ENCODE results near the gene SPOCK1. TPM values are rescaled to one million over a fixed set of nuclear protein-coding genes. Genes with fewer than 3 reads are reported as not detected.

SPOCK1 gene
- total RNA-seq, 4 donors from 2014 or later: 22.7 to 117 (median 41.8) TPM

DNA sequence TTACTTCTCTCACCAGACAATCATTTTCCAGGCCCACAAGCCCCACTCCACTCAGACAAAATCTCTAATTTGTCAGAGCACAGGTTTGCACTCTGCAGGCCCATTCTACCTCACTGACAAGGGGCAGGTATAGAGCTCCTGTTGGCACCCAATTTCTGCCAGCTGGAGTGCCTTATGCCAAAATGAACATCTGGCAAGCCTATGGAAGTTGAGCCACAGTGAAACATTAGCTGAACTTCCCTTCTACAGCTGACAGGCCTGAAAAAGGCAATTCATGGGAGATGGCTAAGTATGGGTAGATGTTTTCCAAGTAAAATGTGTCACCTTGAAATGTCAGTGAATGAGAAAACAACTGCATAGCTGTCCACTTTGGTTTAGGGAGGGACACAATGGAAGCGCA is 87.0 kb downstream of the SPOCK1 start:
- no peak for DNase-seq (ENCODE audit: low spot score)
- TF ChIP-seq, protein P1, sequence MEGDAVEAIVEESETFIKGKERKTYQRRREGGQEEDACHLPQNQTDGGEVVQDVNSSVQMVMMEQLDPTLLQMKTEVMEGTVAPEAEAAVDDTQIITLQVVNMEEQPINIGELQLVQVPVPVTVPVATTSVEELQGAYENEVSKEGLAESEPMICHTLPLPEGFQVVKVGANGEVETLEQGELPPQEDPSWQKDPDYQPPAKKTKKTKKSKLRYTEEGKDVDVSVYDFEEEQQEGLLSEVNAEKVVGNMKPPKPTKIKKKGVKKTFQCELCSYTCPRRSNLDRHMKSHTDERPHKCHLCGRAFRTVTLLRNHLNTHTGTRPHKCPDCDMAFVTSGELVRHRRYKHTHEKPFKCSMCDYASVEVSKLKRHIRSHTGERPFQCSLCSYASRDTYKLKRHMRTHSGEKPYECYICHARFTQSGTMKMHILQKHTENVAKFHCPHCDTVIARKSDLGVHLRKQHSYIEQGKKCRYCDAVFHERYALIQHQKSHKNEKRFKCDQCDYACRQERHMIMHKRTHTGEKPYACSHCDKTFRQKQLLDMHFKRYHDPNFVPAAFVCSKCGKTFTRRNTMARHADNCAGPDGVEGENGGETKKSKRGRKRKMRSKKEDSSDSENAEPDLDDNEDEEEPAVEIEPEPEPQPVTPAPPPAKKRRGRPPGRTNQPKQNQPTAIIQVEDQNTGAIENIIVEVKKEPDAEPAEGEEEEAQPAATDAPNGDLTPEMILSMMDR (IDR thresholded peaks at IDR 0.05): no peak
- no peak for ATAC-seq (ENCODE audit: low FRiP score)

DNA sequence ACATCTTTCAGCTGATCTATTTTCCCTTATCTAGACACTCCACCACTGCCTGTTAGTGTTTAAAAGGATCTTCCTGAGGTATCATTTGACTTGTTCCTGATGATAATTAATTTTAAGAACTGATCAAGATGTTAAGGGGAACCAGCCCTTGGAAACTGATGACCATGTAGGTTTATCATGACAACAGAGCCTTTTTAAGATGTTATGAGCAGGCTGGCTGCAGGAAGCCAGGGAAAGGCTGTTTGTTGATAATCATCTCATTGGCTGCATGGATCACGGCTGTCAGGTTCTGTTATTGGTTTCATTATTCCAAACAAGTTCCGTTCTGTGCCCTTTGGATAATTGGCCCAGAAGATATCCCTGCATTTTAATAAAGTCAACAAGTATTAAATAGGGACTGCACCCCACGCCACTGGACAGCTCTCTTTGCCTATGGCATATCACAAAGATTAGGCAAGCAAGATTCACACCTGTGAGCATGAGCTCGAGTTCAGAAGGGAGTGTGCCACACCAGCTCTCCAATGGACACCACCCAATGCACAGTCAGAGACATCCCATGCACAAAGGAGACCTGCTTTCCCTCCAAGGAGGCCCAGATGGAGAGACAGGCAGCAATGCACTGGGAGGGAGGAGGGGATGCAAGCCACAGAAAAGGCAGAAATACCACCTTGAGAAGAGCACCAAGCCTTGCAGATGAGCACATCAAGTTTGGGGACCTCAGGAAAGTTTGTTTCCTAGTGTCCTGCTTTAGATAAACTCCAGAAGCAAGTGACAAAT is 88.7 kb downstream of the SPOCK1 start:
- no peak for DNase-seq (ENCODE audit: low spot score)
- ATAC-seq (ENCODE audit: low FRiP score): no peak
- TF ChIP-seq, protein P1 (IDR thresholded peaks at IDR 0.05): no peak

DNA sequence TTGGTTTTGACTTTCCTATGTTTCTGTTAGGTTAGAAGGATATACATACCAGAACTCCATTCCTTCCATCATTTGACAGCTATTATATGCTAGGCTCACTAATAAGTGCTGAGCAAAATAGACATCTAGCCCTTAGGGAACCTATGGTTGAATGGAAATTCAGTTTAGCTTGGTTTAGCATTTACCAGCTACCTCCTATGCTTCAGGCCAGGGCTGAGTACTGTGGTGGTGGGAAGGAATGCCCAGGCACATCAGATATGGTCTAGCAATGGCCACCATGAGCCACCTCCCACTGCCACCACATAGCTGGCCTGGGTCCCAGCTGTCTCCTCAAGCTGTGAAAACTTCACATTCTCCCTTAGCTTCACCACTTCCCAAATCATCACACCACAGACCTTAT is 89.4 kb downstream of the SPOCK1 start:
- no peak for ATAC-seq (ENCODE audit: low FRiP score)
- DNase-seq (ENCODE audit: low spot score): no peak
- TF ChIP-seq, protein P1 (IDR thresholded peaks at IDR 0.05): no peak

DNA sequence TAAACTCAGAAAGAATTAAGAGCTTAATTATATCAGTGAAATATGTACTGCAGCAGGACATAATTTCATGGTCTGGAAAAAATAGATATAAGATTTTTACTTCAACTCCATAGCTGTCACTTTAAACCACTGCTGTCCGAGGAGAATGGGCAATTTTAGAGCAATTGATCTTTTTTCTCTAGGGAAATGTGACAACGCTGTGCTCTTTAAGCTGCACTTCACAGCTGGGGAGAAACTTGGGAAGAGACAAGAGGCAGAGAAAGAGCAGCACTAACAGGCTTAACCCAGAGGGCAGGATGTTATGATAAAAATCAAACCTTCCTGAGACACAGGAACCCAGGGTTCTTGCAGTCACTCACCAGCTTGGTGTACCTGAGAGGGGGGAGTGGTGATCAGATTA is 92.0 kb downstream of the SPOCK1 start:
- DNase-seq (ENCODE audit: low spot score) (no peak), ATAC-seq (ENCODE audit: low FRiP score) (no peak)

DNA sequence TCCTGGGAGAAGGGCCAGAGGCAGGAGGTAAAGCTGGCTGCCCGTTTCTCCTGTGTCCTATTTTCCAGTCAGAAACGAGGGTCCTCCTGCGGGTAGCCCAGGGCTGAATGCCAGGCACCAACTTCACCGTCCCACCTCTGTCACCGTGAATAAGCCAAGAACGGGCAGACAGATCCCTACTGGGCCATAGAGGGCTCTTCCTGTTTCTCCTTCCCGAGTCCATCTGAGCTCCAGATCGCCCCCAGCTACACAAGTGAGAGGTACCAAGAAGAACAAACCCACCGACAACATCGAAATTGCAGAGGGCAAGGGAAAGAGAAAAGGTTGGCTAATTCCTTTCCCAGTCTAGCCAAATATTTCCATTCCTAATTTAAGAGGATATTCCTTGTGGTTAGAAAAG is 93.7 kb downstream of the SPOCK1 start:
- ATAC-seq (ENCODE audit: low FRiP score) (no peak), DNase-seq (ENCODE audit: low spot score) (no peak)
- TF ChIP-seq, protein P1 (IDR thresholded peaks at IDR 0.05): no peak

More for the DNA sequence above, 92.0 kb downstream of the SPOCK1 start:
- TF ChIP-seq, protein P1 (IDR thresholded peaks at IDR 0.05): no peak

DNA sequence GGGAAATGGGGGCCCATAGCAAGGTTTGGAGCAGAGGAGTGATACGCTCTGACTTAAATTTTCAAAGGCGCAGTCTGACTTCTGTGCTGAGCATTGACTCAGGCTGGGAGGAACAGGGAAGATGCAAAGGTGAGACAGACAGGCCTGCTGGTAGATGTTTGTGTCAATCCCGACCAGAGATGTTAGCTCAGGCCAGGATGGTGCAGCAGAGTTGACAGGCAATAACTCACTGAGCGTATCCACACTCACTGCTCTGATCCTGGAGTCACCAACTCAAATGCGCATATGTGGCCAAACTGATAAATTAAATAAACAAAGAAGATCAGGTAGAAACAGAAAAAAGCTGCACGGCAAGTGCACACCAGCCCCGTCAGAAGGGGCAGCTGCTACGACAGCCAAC is 95.3 kb downstream of the SPOCK1 start:
- DNase-seq (ENCODE audit: low spot score) (no peak), ATAC-seq (ENCODE audit: low FRiP score) (no peak)
- TF ChIP-seq, protein P1 (IDR thresholded peaks at IDR 0.05): no peak

Measured in omental fat pad (tissue), 4 donors.